NCI-H2081 (cell line): ENCODE data around the gene EDEM3.
"Not testable (repeated sequence)": the region's sequence is repeated elsewhere in the genome, so short reads cannot be mapped to it uniquely, and the experiment has no call there.

ENCODE experiments used
- DNase-seq, 2 experiments: peaks; one replicate each; lab custom pipeline; 2025; lab: John Stamatoyannopoulos, UW

The EDEM3 gene

GRCh38 chr1:184754476-184755225 is at the start of gene EDEM3:
Gene EDEM3, minus strand, starts transcription at chr1:184754858. Its CDS starts 212 bp downstream, at chr1:184754646.
- peak; percentile 100 for DNase-seq

- no peak for DNase-seq
Measured at GRCh38 chr1:184804220-184804619, 49.6 kb upstream of the EDEM3 start.

- no peak for DNase-seq
Measured at GRCh38 chr1:184803180-184803492, 48.5 kb upstream of the EDEM3 start.

- DNase-seq: peak in 1 of 2 experiments; percentile 8
Measured at GRCh38 chr1:184802354-184803179, 47.9 kb upstream of the EDEM3 start.

DNA sequence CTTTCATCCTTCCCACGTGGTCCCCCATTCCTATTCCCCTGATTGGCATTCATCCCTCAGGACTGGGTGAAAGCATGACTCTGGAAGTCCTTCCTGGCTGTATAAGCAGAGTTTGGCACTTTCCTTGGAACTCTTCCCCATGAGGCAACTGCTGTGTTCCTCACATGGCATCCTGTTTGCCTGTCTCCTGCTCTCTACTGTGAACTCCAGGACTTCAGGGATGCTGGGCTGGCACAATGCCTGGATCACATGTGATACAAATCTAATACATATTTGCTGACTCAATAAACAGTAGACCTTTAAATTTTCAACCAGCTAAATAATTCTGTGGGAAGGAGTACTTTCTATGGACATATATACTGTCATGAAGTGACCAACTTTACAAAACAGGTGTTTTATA is 46.8 kb upstream of the EDEM3 start:
- DNase-seq: peak in 1 of 2 experiments; percentile 10

DNA sequence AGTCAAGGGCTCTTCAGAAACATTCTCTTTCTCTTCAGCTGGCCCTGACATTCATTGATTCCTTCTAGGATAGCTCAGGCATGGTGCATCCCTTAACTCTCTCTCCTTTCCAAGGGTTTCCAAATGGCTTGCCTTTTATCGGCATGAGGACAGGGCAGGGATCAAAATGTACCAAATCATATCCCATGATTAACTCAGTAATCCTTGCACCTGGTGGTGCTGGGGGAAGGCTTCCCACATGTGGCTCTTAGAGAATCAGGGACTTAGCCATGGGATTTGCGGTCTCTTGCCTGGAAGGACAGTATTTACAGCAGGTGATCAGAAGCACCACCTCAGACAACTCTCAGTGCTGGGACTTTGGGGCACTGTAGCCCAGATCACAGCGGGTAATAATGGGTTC is 46.2 kb upstream of the EDEM3 start:
- DNase-seq: no peak

DNA sequence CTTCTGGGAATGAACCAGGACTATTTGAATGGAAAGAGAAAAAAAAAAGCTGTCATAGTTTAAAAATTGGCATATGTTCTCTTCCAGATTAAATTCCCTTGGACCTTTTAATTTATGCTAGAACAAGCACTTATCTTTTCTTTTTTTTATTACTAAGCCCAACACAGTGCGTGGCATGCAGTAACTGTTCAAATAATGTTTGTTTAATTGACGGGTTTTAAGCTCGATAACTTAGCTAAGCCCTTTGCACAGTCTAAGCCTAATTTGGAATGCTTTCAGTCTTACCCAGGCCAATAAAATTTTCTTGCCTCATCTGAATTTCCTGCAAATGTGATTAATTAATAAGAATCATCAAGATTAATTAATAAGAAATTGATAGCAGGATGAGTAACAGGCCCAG is 39.3 kb upstream of the EDEM3 start:
- no peak for DNase-seq

GRCh38 chr1:184792450-184792969 is 37.9 kb upstream of the EDEM3 start:
- DNase-seq: no peak

DNA sequence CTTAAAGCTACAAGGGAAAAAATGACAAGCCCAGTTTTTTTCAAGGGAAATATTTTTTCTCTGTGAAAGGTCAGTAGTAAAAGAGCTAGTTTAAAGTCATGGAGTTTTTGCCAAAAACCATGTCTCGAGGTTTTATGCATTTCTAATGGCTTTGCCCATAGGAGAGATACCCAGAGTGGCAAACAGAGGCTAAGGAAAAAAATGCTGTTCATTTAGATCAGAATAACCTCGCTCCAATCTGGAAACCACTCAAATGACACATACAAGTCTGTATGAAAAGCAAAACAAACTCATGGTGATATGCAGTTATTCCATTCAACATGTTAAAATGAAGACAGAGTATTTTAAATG is 36.9 kb upstream of the EDEM3 start:
- DNase-seq: no peak

DNA sequence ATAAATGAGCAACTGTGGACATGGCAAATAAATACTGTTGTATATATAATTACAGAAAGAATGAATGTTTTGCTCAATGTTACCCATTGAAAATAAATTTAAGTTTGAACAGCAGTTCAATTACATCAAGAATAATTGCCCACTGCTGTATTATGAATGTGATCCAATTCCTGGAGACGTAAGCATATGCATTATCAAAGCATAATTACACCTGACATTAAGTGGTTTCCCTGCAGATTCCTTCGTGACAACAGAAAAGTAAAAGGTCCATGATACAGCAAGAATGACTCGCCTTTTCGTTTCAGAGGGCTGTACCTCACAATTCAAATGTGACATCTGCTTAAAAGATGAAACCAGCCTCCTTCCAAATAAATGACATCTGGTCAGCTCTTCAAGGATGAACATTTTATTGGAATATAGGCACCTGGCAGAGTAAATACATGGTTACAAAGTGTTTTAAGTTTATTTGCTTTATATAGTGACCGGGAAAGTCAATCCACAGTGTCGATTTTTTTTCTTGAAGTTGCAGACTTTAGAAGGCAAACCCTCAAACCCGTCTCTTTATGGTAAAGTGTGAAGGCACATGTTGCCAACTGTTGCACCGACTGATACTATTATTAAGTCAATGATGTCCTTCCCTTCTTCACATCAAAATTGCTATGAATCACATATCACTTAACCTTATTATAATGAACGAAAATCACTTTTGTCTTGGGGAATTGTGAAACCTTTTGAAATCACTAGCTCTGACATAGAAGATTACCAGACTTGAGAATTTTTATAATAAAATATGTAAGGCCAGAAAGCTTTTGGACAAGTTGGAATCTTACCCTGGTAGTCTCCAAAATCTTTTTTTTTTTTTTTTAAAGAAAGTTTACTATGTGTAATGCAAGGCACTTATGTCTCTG is 36.2 kb upstream of the EDEM3 start:
- peak; percentile 43 to 78 for DNase-seq

- DNase-seq: no peak
Measured at GRCh38 chr1:184789884-184790283, 35.2 kb upstream of the EDEM3 start.

GRCh38 chr1:184788970-184789369 is 34.3 kb upstream of the EDEM3 start:
- DNase-seq: no peak

DNA sequence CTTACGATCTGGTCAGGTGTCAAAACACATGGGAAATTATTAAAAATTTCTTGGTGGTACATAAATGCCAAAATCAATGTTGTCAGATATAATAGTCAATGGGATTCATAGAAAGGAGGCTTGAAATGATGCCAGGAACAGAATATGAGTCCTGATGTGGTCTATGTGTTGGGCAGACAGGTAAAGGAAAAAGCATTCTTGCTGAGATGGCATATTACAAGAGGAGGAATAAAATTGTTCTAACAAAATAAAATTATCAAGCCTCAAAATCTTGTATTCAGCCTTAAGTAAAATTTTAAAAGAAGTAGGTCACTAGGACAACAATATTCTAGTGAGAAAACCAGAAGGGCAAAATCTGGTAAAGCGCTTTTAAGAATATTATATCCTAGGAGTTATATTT is 30.9 kb upstream of the EDEM3 start:
- DNase-seq: no peak

- DNase-seq: not testable (repeated sequence)
Measured at GRCh38 chr1:184783723-184784122, 29.1 kb upstream of the EDEM3 start.

- no peak for DNase-seq
Measured at GRCh38 chr1:184781941-184782340, 27.3 kb upstream of the EDEM3 start.

GRCh38 chr1:184775885-184776284 is 21.2 kb upstream of the EDEM3 start:
- no peak for DNase-seq

DNA sequence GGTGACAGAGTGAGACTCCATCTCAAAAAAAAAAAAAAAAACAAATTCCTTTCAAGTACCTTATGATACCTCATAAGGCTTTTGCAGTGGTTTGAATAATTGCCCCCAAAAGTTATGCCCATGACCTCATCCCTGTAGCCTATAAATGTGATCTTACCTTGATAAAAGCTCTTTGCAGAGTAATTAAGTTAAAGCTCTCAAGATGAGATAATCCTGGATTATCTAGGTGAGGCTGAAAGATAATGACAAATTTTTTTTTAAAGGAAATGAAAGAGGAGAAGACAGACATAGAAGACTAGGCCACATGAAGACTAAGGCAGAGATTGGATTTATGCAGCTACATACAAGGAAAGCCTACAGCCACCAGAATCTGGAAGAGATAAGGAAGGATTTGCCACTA is 20.7 kb upstream of the EDEM3 start:
- no peak for DNase-seq

DNA sequence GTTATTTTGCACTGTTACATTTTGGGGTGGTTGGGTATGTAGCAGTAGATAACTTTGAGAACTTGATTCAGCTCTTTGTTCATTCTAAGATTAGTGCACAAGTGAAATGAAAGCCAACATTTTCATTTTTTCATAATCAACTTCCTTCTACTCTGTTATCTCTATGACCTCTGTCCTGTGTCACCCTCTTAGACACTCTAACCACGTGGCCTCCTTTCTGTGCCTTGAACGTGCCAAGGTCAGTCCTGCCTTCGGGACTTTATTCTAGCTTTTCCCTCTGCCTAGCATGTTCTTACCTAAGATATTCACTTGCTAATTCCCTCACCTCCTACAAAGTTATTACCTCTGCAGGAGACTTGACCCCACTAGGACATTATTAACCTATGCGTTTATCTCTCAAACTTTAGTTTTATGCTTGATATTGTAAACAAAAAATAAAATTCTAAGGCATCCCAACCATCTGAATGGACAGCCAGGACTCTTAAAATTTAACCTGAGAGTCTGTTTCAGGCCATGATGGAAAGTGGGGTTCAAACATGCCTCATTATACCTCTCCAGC is 19.2 kb upstream of the EDEM3 start:
- DNase-seq: no peak

- DNase-seq: peak; percentile 19 to 53
Measured at GRCh38 chr1:184771190-184771691, 16.6 kb upstream of the EDEM3 start.

- DNase-seq: peak; percentile 17 to 56
Measured at GRCh38 chr1:184770181-184770979, 15.7 kb upstream of the EDEM3 start.

- DNase-seq: no peak
Measured at GRCh38 chr1:184769241-184769640, 14.6 kb upstream of the EDEM3 start.
